ENCODE measurements around the gene ITK. TPM values are rescaled to one million over a fixed set of nuclear protein-coding genes. Genes with fewer than 3 reads are reported as not detected.
A peak's percentile ranks its signal among the peaks of the same experiment; 100 is the strongest.
"Not testable (repeated sequence)": the region's sequence is repeated elsewhere in the genome, so short reads cannot be mapped to it uniquely, and the experiment has no call there.

The ITK gene
- total RNA-seq, 3 donors from 2014 or later (not counting 1 experiment from before 2014, with no cell fraction given): 153 to 188 (median 186) TPM

DNA sequence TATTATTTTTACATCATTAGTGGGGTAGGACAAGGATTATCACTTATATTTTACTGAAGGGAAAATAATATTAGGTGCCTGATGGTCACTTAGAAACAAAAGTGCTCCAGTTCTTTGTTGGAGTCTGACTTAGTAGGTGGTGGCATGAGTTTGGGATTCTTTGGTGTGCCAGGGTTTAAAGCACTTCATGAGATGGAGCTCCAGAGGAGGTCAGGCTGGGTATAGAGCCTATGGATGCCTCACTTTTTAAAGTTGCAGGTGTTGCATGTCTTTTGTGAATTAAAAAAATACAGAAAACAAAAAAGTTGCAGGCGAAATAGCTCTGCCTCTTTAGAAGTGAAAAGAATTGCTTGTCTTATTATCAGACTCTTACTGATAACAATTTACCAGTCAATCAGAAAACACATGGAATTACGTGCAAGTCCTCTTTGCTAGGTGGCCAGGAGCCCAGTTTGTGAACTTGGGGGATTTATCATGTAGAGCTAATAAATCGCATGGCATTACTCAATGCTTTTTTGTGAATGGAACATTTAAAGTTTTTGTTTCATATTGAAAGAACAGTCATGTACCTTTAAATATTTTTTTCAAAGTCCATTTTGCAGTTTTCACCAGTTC, 1.6 kb downstream of the ITK start:
- ATAC-seq (no peak), DNase-seq (no peak)
- Histone ChIP-seq H3K4me1 (ENCODE audit: control insufficient read depth, insufficient read depth, low read length) (peaks cover 31% of the 10 kb centered on the region), H3K27me3 (ENCODE audit: control insufficient read depth, insufficient read depth, low read length) (no peaks in the 10 kb centered on the region), H3K27ac (ENCODE audit: low read length) (peak overlapping the region; percentile 91), H3K36me3 (ENCODE audit: control insufficient read depth, insufficient read depth, low read length) (peaks cover 18% of the 10 kb centered on the region), H3K9me3 (ENCODE audit: control insufficient read depth, insufficient read depth, low read length) (no peaks in the 10 kb centered on the region), H3K4me3 (ENCODE audit: low read length) (peak overlapping the region; percentile 61)
- Mint-ChIP-seq H3K27ac (peak overlapping the region; percentile 96 to 97), H3K4me3 (peak overlapping the region; percentile 99), H3K4me1 (peaks cover 78 to 87% of the 10 kb centered on the region in 2 donors), H3K9me3 (no peaks in the 10 kb centered on the region), H3K27me3 (ENCODE audit: low read depth in 2 of 2) (no peaks in the 10 kb centered on the region), H3K36me3 (peaks cover 7% of the 10 kb centered on the region)
- TF ChIP-seq, protein P1, sequence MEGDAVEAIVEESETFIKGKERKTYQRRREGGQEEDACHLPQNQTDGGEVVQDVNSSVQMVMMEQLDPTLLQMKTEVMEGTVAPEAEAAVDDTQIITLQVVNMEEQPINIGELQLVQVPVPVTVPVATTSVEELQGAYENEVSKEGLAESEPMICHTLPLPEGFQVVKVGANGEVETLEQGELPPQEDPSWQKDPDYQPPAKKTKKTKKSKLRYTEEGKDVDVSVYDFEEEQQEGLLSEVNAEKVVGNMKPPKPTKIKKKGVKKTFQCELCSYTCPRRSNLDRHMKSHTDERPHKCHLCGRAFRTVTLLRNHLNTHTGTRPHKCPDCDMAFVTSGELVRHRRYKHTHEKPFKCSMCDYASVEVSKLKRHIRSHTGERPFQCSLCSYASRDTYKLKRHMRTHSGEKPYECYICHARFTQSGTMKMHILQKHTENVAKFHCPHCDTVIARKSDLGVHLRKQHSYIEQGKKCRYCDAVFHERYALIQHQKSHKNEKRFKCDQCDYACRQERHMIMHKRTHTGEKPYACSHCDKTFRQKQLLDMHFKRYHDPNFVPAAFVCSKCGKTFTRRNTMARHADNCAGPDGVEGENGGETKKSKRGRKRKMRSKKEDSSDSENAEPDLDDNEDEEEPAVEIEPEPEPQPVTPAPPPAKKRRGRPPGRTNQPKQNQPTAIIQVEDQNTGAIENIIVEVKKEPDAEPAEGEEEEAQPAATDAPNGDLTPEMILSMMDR (IDR thresholded peaks at IDR 0.05): no peak
- intact Hi-C loops (cut with micrococcal nuclease): no loop called here
- WGBS (ENCODE audit: insufficient coverage): 47% methylated on average over 2 of the region's 3 CpGs

DNA sequence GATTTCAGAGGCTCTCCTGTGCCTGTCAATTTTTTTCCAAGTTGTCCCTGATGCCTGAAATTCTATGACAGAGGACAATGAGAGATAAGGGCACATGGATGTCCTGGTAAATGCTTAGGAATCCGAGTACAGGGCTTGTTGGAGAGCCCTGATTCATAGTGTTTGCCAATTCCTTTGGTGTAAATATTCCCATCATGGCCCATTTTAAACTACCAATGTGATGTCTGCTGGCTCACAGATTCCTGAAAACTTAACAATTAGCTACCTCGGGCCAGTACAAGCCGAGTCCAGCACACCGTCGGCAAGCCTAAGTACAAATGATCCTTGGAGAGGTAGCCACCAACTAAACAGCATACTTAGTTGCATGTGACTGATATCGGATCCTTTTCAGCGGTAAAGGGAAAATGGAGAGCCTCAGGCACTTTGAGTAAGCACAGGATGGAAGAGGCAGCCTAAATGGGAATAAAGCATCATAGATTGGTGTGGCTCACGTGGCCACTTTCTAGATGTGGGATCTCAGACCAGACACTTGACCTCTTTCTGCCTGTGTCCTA, 3.6 kb downstream of the ITK start:
- H3K4me3 ChIP-seq (ENCODE audit: low read length): peak overlapping the region; percentile 61
- no peak overlapping the region for H3K27ac ChIP-seq (ENCODE audit: low read length)
- peaks cover 43% of the 10 kb centered on the region for H3K4me1 ChIP-seq (ENCODE audit: control insufficient read depth, insufficient read depth, low read length)
- TF ChIP-seq, protein P1 (IDR thresholded peaks at IDR 0.05): no peak
- H3K36me3 Mint-ChIP-seq: peaks cover 7% of the 10 kb centered on the region
- no peaks in the 10 kb centered on the region for H3K27me3 Mint-ChIP-seq (ENCODE audit: low read depth in 2 of 2)
- peak overlapping the region; percentile 99 for H3K4me3 Mint-ChIP-seq
- no peaks in the 10 kb centered on the region for H3K9me3 Mint-ChIP-seq
- peaks cover 80 to 92% of the 10 kb centered on the region in 2 donors for H3K4me1 Mint-ChIP-seq
- peaks cover 26% of the 10 kb centered on the region for H3K36me3 ChIP-seq (ENCODE audit: control insufficient read depth, insufficient read depth, low read length)
- H3K9me3 ChIP-seq (ENCODE audit: control insufficient read depth, insufficient read depth, low read length): no peaks in the 10 kb centered on the region
- intact Hi-C loops (cut with micrococcal nuclease): no loop called here
- 88% methylated on average over 8 of the region's 8 CpGs for WGBS (ENCODE audit: insufficient coverage)
- no peak for ATAC-seq
- H3K27me3 ChIP-seq (ENCODE audit: control insufficient read depth, insufficient read depth, low read length): no peaks in the 10 kb centered on the region
- peak in 1 of 2 donors; percentile 30 for DNase-seq
- H3K27ac Mint-ChIP-seq: peak overlapping the region; percentile 96 to 97

DNA sequence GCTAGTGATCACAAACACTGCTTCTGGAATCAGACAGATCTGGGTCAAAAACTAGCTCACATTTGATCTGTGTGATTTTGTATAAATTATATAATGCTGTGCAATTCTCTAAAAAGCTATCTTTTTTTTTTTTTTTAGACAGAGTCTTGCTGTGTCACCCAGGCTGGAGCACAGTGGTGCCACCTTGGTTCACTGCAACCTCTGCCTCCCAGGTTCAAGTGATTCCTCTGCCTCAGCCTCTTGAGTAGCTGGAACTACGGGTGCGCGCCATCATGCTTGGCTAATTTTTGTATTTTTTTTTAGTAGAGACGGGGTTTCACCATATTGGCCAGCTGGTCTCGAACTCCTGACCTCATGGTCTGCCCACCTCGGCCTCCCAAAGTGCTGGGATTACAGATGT, 4.5 kb downstream of the ITK start:
- H3K36me3 Mint-ChIP-seq; H3K27me3 Mint-ChIP-seq (ENCODE audit: low read depth in 2 of 2); ATAC-seq; DNase-seq; H3K27me3 ChIP-seq (ENCODE audit: control insufficient read depth, insufficient read depth, low read length); H3K27ac ChIP-seq (ENCODE audit: low read length); H3K9me3 Mint-ChIP-seq; H3K4me3 ChIP-seq (ENCODE audit: low read length); H3K9me3 ChIP-seq (ENCODE audit: control insufficient read depth, insufficient read depth, low read length); intact Hi-C loops (cut with micrococcal nuclease): not testable (repeated sequence)
- H3K4me1 ChIP-seq (ENCODE audit: control insufficient read depth, insufficient read depth, low read length): peaks cover 42% of the 10 kb centered on the region
- Mint-ChIP-seq H3K27ac (peak overlapping the region in 1 of 2 donors; percentile 96), H3K4me1 (peaks cover 79 to 91% of the 10 kb centered on the region in 2 donors), H3K4me3 (peak overlapping the region; percentile 99)
- peaks cover 29% of the 10 kb centered on the region for H3K36me3 ChIP-seq (ENCODE audit: control insufficient read depth, insufficient read depth, low read length)
- 83% methylated on average over 6 of the region's 6 CpGs for WGBS (ENCODE audit: insufficient coverage)

DNA sequence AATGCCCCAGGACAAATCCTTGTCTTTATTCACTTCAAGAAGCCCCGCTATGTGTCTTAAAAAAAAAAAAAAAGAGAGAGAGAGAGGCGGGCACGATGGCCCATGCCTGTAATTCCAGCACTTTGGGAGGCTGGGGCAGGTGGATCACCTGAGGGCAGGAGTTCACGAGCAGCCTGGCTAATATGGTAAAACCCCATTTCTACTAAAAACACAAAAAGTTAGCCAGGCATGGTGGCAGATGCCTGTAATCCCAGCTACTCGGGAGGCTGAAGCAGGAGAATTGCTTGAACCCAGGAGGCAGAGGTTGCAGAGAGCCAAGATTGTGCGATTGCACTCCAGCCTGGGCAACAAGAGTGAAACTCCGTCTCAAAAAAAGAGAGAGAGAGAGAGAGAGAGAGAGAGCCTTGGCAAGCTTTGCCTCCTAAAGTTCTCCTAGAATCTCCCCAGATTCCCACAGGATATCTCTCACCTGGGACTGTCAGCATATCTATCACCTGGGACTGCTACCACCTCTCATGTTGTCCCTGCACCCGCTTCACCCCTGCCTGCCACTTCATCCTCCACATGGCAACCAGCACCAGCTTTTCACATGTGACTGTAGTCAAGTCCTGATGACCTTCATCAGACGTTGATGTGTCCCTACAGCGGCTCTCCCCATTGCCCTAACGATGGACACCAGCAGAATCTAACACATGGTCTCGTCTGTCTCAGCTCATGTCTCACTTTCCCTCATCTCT, 5.8 kb downstream of the ITK start:
- 73% methylated on average over 10 of the region's 12 CpGs for WGBS (ENCODE audit: insufficient coverage)
- TF ChIP-seq, protein P1 (IDR thresholded peaks at IDR 0.05): no peak
- peak in 1 of 2 donors; percentile 4 for DNase-seq
- Histone ChIP-seq H3K9me3 (ENCODE audit: control insufficient read depth, insufficient read depth, low read length) (no peaks in the 10 kb centered on the region), H3K36me3 (ENCODE audit: control insufficient read depth, insufficient read depth, low read length) (peaks cover 29% of the 10 kb centered on the region), H3K4me3 (ENCODE audit: low read length) (no peak overlapping the region), H3K27ac (ENCODE audit: low read length) (peak overlapping the region; percentile 12), H3K4me1 (ENCODE audit: control insufficient read depth, insufficient read depth, low read length) (peaks cover 47% of the 10 kb centered on the region), H3K27me3 (ENCODE audit: control insufficient read depth, insufficient read depth, low read length) (no peaks in the 10 kb centered on the region)
- H3K4me3 Mint-ChIP-seq: peak overlapping the region; percentile 71
- ATAC-seq: peak in 1 of 3 donors; percentile 12
- no peaks in the 10 kb centered on the region for H3K27me3 Mint-ChIP-seq (ENCODE audit: low read depth in 2 of 2)
- H3K36me3 Mint-ChIP-seq: no peaks in the 10 kb centered on the region
- no peaks in the 10 kb centered on the region for H3K9me3 Mint-ChIP-seq
- intact Hi-C loops (cut with micrococcal nuclease): no loop called here
- H3K4me1 Mint-ChIP-seq: peaks cover 76 to 87% of the 10 kb centered on the region in 2 donors
- peak overlapping the region; percentile 74 to 75 for H3K27ac Mint-ChIP-seq

Data from natural killer cell (primary cell).